RWPE1 (cell line): ENCODE data around the gene TNFRSF6B.

Experiments
- CTCF ChIA-PET: fragments of 350-600 bp; sonication (Branson Sonifier 250); formaldehyde crosslinking; extraction: SDS; loops from one replicate; lab custom pipeline; 2021; lab: Yijun Ruan, JAX
- POLR2A ChIA-PET: fragments of 400-600 bp; formaldehyde crosslinking; extraction: SDS; loops from one replicate; lab custom pipeline; 2020; ENCODE audit warnings: antibody characterized with exemption; ENCODE audit not compliant: low non-redundant PET; lab: Yijun Ruan, JAX
- DNase-seq: peaks from one replicate; pipeline ENCODE4 v3.0.0; 2012; ENCODE audit warnings: low spot score
- H3K27ac ChIP-seq: fragments of 450-650 bp; 2 replicates; pipeline ENCODE4 v1.5.1; 2017
- CTCF ChIP-seq: fragments of 450-650 bp; conservative IDR thresholded peaks from 2 replicates; pipeline ENCODE4 v1.5.1; 2017; ENCODE audit warnings: low read depth, mild to moderate bottlenecking

The TNFRSF6B gene

DNA sequence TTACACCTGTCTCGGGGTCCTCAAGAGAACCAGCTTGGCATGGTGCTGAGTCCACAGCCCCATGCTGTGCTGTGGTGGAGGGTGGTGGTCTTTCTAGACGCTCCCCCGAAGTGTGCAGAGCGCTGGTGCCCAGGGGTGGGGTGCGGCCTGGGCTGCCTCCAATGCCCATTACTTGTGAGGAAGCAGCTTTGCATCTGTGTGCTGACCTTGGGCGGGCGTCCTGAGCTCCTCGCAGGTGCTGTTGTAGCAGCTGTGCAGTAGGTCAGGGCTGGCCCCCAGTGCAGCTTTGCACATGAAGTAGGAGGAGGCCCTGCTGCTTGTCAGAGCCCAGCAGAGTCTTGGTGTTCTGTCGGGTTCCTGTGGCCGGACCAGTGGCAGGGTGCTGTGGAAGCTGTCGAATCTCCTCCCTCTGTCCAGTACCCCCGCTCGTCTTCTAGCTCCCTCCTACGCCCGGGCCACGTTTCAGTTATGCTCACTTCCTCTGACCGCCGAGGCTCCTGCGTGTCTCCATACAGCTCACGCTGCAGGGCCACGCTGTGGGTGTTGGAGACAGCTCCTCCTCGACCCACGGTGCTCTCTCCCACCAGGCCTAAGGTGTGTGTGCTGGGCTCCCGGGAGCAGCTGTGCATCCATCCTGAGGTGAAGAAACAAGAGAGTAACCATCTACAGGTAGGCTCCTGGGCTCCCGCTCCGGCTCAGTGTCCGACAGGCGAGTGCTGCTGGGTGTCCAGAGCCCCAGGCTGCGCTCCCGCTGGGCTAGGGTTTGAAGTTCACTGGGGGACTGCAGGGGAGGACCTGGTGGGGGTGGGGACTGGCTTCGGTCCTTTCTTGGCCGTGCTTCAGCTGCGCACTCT lies 34.3 kb upstream of the TNFRSF6B start:
- TF ChIP-seq CTCF = no peak
- CTCF ChIA-PET = interaction anchor here (0.5 to 1.0 kb wide), 3 partner anchors 124 to 1365 kb away, joined by 4 to 6 read pairs (median 6); partner anchors contain the start of gene PTK6
- H3K27ac ChIP-seq = peak overlapping the region; percentile 18; the same call in 1 of the 2 replicates
- no peak for DNase-seq
- POLR2A ChIA-PET = interaction anchor here (0.5 to 1.1 kb wide), 2 partner anchors 20 to 133 kb away, joined by 3 read pairs; no protein-coding TSS in a partner anchor

- no peak for DNase-seq
- POLR2A ChIA-PET = no interaction called here
- CTCF ChIA-PET = interaction anchor here (0.6 kb wide), 1 partner anchor 375 kb away, joined by 6 read pairs; no protein-coding TSS in a partner anchor
- H3K27ac ChIP-seq = peak overlapping the region; percentile 18; the same call in 1 of the 2 replicates
- TF ChIP-seq CTCF = no peak
These were observed 33.7 kb upstream of the TNFRSF6B start for GRCh38 chr20:63662813-63663189.

- no peak for DNase-seq
- H3K27ac ChIP-seq = peak overlapping the region; percentile 18
- ChIA-PET POLR2A (no interaction called here), CTCF (no interaction called here)
- no peak for TF ChIP-seq CTCF
These were observed 33.0 kb upstream of the TNFRSF6B start for GRCh38 chr20:63663332-63664066.

DNA sequence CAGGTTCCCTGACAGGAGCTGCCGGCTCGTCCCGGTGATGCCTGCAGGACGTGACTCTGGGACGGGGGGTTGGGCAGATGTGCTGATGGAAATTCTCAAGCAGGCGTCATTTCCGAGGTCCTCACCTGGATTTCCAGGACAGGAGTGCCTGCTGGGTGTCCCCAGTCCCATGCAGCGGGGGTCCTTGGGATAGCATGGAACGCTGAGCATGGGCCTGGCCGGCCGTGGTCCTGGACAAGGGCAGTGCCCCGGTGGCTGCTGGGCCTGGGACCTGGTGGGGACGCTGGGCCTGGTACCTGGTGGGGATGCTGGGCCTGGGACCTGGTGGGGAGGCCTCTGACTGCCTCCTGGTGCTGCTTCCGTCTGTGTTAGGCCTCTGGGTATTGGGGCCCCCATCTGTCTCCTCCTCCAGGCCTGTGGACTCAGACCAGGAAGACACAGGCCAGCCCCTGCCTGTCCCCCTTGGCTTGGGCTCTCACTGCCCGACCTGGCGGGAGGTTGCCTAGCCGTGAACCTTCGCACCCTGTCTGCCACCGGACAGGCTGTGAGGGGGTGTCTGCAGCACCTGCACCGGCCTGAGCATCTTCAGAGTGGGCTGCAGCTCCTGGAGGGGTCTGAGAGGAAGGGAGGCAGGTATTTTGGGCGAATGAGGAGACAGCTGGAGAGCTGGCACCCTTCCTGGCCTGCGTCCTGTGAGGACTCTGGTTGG lies 32.2 kb upstream of the TNFRSF6B start:
- no peak for TF ChIP-seq CTCF
- CTCF ChIA-PET = no interaction called here
- POLR2A ChIA-PET = interaction anchor here (1.6 kb wide), 1 partner anchor 18 kb away, joined by 3 read pairs; no protein-coding TSS in a partner anchor

DNA sequence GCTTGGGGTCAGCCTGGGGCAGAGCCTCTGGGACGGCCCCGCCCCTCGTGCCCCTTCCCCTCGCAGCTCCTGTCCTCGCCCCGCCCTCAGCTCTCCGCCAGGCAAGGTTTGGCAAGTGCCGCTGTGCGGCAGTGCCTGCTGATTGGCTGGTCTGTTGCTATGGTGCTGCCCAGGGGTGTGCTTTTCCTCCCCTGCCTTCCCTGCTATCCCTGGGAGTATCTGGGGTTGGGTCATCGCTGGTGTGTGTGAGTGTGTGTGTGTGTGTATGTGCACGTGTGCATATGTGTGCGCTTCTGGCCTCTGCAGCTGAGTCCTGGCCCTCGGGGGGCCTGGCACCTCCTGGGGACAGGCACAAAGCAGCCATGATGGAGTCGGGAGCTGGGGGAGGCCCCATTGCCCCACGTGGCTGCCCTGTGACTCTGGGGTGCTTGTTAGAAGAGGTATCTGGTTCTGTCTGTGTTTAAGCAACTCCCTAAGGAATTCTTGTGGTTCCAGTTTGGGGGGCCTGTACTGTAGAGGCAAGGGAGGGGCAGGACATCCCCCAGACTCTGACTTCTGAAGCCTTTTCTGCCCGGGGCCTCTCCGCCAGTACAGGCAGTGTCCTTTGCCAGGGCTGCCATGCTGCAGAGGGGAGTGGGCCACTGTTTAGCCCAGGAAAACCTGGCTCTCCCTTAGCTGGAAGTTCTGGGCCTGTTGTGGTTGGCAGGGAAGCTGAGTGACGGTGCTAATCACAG lies 31.4 kb upstream of the TNFRSF6B start:
- POLR2A ChIA-PET = interaction anchor here (0.6 to 1.6 kb wide), 2 partner anchors 10 to 17 kb away, joined by 3 to 5 read pairs; no protein-coding TSS in a partner anchor
- CTCF ChIA-PET = interaction anchor here (0.6 kb wide), 1 partner anchor 56 kb away, joined by 4 read pairs; no protein-coding TSS in a partner anchor

More for the DNA sequence above, 32.2 kb upstream of the TNFRSF6B start:
- no peak for DNase-seq
- H3K27ac ChIP-seq = peak overlapping the region; percentile 18

More for the DNA sequence above, 31.4 kb upstream of the TNFRSF6B start:
- no peak for DNase-seq
- peak overlapping the region; percentile 18 for H3K27ac ChIP-seq
- no peak for TF ChIP-seq CTCF
